Activated CD4-positive, alpha-beta T cell treated with anti-CD3 and anti-CD28 coated beads for 36 hours (primary cell): ENCODE data around the gene BCL2L2. TPM values are rescaled to one million over a fixed set of nuclear protein-coding genes. Genes with fewer than 3 reads are reported as not detected.
A peak's percentile ranks its signal among the peaks of the same experiment; 100 is the strongest.

Source experiments
- ATAC-seq: fragments of 200-7000 bp; cut with Tn5 transposase; one replicate; pipeline ENCODE4 v1.10.0; 2021; ENCODE audit warnings: mild to moderate bottlenecking, moderate library complexity
- CTCF ChIA-PET: fragments of 350-600 bp; sonication (Branson Sonifier 250); formaldehyde crosslinking; loops from one replicate; lab custom pipeline; 2021; ENCODE audit warnings: antibody characterized with exemption; lab: Charles Lee
- POLR2A ChIA-PET: fragments of 350-600 bp; sonication (Branson Sonifier 250); formaldehyde crosslinking; loops from one replicate; lab custom pipeline; 2021; ENCODE audit warnings: antibody characterized with exemption, inconsistent platforms; lab: Charles Lee
- DNase-seq: peaks from one replicate; pipeline ENCODE4 v3.0.0-alpha.2; 2020
- H3K27ac Mint-ChIP-seq: one replicate; pipeline ENCODE4 v1.8.0; 2021; ENCODE audit warnings: mixed read lengths
- H3K27me3 Mint-ChIP-seq: one replicate; pipeline ENCODE4 v1.8.0; 2021; ENCODE audit warnings: mixed read lengths
- H3K36me3 Mint-ChIP-seq: one replicate; pipeline ENCODE4 v1.8.0; 2021; ENCODE audit warnings: low read depth, mixed read lengths
- H3K4me1 Mint-ChIP-seq: one replicate; pipeline ENCODE4 v1.8.0; 2021; ENCODE audit warnings: mixed read lengths
- H3K4me3 Mint-ChIP-seq: one replicate; pipeline ENCODE4 v1.8.0; 2021; ENCODE audit warnings: mild to moderate bottlenecking, moderate library complexity, mixed read lengths
- H3K9me3 Mint-ChIP-seq: one replicate; pipeline ENCODE4 v1.8.0; 2021; ENCODE audit warnings: low read depth, mixed read lengths
- intact Hi-C, 2 experiments: fragments of 100-400 bp; cut with DNase I in 1 of 2; cut with micrococcal nuclease in 1 of 2; formaldehyde crosslinking; loops; one replicate each; pipeline versions ENCODE4 v1.14.2 to v1.15.1; 2022 to 2024; cut with DNase I, micrococcal nuclease
- total RNA-seq, 2 experiments: library from RNA; stranded (reverse); gene quantifications; one replicate each; pipeline ENCODE4 v1.2.3, GENCODE V29; 2021

The BCL2L2 gene
- total RNA-seq, 2 experiments from 2014 or later: 0.73 to 1.2 TPM

DNA sequence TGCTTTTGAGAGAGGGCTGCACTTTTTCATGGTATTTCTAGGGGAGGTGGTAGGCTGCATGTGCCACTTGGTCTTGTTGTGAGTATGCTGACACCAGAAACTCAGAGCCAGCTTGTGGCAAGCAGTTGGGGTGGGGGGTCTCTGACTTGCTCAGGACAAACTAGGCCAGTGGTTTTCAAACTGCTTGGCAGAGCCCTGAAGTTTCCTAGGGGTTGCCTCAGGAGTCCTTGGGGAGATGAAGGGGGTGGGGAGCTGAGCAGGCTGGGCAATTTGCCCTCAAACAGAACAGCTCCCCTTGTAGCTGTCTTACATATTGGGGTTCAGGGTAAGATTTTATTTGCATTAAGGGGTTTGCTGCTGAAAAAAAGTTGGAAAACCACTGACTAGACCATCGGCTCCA is 3.9 kb downstream of the BCL2L2 start:
- no peaks in the 10 kb centered on the region for H3K9me3 Mint-ChIP-seq
- no peaks in the 10 kb centered on the region for H3K4me1 Mint-ChIP-seq
- POLR2A ChIA-PET: interaction anchor here (0.7 kb wide), 1 partner anchor 17 kb away, joined by 3 read pairs; no protein-coding TSS in a partner anchor
- CTCF ChIA-PET: interaction anchor here (0.6 to 1.3 kb wide), 2 partner anchors 9 to 18 kb away, joined by 3 to 5 read pairs; no protein-coding TSS in a partner anchor
- H3K27ac Mint-ChIP-seq: no peak overlapping the region
- peaks cover 16% of the 10 kb centered on the region for H3K27me3 Mint-ChIP-seq
- DNase-seq (no peak), ATAC-seq (no peak)
- no peak overlapping the region for H3K4me3 Mint-ChIP-seq
- no peaks in the 10 kb centered on the region for H3K36me3 Mint-ChIP-seq
- intact Hi-C loops: no loop called here

DNA sequence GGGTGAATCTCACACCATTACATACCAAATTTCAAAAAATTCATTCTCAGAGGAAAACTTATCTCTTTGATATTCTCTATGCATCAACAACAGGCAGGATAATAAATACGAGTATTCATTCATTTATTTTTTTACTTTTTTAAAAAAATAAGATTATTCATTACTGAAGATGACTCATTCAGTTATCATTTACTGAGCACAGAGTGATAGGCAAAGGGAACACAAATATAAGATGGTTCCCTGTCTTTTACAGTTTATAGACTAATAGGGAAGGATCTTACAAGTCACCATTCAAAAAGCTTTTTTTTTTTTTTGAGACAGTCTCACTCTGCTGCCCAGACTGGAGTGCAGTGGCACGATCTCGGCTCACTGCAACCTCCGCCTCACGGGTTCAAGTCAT is 9.7 kb downstream of the BCL2L2 start:
- ATAC-seq: no peak
- H3K4me3 Mint-ChIP-seq: no peak overlapping the region
- peaks cover 10% of the 10 kb centered on the region for H3K4me1 Mint-ChIP-seq
- no peaks in the 10 kb centered on the region for H3K27me3 Mint-ChIP-seq
- H3K27ac Mint-ChIP-seq: no peak overlapping the region
- no peak for DNase-seq
- peaks cover 2% of the 10 kb centered on the region for H3K36me3 Mint-ChIP-seq
- ChIA-PET POLR2A (no interaction called here), CTCF (interaction anchor here (1.5 to 11.6 kb wide), 2 partner anchors 16 to 63 kb away, joined by 4 to 173 read pairs; partner anchors contain the start of gene PPP1R3E)
- intact Hi-C loops: no loop called here
- no peaks in the 10 kb centered on the region for H3K9me3 Mint-ChIP-seq

DNA sequence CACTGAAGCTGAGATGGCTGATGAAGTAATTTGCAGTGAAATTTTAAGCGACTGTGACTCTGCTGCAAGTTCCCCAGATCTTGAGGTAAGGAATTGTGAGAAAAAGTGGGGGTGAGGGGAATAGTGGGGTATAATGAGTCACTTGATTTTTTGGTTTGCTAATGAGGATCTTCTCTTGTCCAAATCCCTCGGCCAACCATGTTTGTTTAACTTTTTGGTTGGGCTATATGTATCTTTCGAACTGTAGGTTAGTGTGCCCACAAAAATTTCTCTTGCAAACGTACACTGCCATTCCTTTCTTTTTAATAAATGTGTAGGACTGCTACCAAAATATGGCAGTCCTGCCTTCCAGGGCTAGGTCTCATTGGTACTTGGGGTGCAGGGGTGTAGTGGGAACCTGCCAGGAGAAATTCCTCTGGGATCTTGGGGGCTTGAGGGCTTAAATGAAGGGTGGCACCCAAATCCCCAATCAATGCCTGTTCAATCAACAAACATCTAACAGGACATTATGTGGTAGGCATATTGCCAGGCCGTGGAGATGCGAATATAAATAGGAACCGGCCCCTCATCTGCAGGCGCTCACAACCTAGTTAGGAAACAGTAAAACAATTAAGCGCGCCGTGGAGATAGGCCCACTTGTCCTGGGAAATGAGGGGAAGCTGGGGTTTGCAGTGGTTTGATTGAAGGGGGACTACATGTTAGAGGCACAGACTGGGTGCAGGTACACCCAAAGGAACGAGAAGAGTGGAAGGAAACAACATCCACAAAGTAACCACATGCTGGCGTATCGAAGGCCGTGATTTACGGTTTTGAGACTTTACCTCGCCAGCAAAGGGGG is 13.3 kb downstream of the BCL2L2 start:
- Mint-ChIP-seq H3K9me3 (no peaks in the 10 kb centered on the region), H3K4me3 (peak overlapping the region; percentile 93), H3K36me3 (peaks cover 30% of the 10 kb centered on the region), H3K27ac (peak overlapping the region; percentile 95), H3K27me3 (no peaks in the 10 kb centered on the region), H3K4me1 (peaks cover 25% of the 10 kb centered on the region)
- ChIA-PET POLR2A (interaction anchor here (0.5 to 4.7 kb wide), 5 partner anchors 17 to 234 kb away, joined by 3 to 93 read pairs (median 14); partner anchors contain the start of genes ACIN1, C14orf119, HOMEZ and PPP1R3E), CTCF (interaction anchor here (0.5 to 11.6 kb wide), 10 partner anchors 9 to 391 kb away, joined by 3 to 173 read pairs (median 4); partner anchors contain the start of genes ACIN1, C14orf119, HOMEZ and PPP1R3E)
- DNase-seq: no peak
- intact Hi-C loops: loop anchor here in 1 of 2 experiments (5.0 kb wide), 2 partner anchors 237 to 1122 kb away; partner anchors contain the start of genes SDR39U1 and THTPA
- no peak for ATAC-seq

DNA sequence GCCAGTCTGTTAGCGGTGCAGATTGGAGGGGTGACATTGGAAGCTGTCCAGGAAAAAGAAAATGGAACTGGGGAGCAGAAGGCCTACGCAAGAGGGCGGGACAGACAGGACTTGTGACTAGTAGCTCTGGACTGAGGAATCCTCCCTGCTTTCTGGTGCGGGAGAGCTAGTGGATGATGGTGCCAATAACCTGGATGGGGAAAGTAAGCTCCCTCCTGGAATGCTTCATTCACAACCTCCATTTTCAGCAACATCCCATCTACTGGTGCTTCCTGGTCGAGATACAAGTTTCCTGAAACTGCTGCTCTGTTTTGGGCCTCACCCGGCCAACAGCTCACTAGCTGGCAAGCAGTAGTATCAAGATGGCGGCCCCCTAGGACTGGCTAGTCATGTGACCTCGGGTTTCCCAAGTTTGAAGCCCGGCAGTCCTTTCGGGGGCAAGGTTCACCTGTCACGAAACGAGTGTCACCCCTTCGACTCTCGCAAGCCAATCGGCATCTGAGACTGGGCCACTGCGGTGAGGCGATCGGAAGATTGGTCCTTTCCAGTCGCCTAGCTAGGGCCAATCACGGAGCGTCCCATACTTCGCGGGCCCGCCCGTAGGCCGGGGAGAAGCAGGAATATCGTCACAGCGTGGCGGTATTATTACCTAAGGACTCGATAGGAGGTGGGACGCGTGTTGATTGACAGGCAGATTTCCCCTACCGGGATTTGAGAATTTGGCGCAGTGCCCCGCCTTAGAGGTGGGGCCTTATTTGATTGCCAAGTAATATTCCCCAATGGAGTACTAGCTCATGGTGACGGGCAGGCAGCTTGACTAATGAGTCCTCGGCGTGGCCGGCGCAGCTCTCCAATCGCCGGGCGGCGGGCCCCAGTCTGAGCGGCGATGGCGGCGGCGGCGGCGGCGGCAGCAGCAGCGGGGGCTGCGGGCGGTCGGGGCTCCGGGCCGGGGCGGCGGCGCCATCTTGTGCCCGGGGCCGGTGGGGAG is 14.2 kb downstream of the BCL2L2 start, which contains the start of gene PABPN1:
PABPN1 (plus strand) TSS at position 874 of the 988 bp plus-strand sequence; CDS start at position 887, 13 bp downstream.
- DNase-seq (peak; percentile 98), ATAC-seq (peak; percentile 91)
- Mint-ChIP-seq H3K9me3 (no peaks in the 10 kb centered on the region), H3K36me3 (peaks cover 32% of the 10 kb centered on the region), H3K4me3 (peak within 1 kb of the TSS; percentile 93), H3K4me1 (peaks cover 25% of the 10 kb centered on the region), H3K27ac (peak within 1 kb of the TSS; percentile 95), H3K27me3 (no peaks in the 10 kb centered on the region)
- ChIA-PET CTCF (interaction anchor here (0.5 to 11.6 kb wide), 20 partner anchors 12 to 825 kb away, joined by 3 to 173 read pairs (median 4); partner anchors contain the start of genes ACIN1, AP1G2, C14orf119 and HOMEZ), POLR2A (interaction anchor here (0.5 to 4.7 kb wide), 11 partner anchors 18 to 826 kb away, joined by 3 to 93 read pairs (median 4); partner anchors contain the start of genes ACIN1, C14orf119, HOMEZ and NGDN)
- intact Hi-C loops: loop anchor here (1.0 to 5.0 kb wide), 15 partner anchors 20 to 1937 kb away; partner anchors contain the start of genes NGDN (in 2 of the 2), THTPA (in 2 of the 2), ACIN1 (in 1 of the 2) and AP1G2 (in 1 of the 2)

DNA sequence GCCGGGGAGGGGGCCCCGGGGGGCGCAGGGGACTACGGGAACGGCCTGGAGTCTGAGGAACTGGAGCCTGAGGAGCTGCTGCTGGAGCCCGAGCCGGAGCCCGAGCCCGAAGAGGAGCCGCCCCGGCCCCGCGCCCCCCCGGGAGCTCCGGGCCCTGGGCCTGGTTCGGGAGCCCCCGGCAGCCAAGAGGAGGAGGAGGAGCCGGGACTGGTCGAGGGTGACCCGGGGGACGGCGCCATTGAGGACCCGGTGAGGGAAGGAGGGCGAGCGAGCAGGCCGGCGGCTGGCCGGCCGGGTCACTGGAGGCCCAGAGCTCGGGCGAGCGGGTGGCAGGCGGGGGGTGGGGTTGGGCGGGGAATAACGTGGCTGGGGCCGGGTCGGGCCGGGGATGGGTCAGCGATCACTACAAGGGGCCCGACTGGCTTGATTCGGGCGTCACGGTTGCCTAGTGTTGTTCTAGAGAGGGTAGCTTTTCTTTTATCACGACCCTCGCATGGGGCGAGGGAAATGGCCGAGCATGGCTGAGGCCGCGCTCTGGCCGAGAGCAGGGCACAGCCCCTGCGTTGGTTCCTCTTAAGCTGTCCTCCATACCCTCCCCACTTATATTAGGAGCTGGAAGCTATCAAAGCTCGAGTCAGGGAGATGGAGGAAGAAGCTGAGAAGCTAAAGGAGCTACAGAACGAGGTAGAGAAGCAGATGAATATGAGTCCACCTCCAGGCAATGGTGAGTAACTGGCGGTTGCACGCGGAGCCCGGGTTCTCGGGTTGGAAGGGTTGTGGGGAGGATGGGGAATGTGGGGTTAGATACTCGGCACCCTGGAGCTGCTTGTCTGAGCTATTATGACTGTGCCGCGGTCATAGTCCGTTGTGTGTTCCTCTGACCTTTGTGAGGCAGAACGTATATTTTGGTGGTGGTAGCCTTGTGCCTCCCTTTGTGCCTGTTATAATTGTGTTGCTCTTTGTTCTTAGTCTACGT is 15.2 kb downstream of the BCL2L2 start:
- H3K36me3 Mint-ChIP-seq: peaks cover 34% of the 10 kb centered on the region

DNA sequence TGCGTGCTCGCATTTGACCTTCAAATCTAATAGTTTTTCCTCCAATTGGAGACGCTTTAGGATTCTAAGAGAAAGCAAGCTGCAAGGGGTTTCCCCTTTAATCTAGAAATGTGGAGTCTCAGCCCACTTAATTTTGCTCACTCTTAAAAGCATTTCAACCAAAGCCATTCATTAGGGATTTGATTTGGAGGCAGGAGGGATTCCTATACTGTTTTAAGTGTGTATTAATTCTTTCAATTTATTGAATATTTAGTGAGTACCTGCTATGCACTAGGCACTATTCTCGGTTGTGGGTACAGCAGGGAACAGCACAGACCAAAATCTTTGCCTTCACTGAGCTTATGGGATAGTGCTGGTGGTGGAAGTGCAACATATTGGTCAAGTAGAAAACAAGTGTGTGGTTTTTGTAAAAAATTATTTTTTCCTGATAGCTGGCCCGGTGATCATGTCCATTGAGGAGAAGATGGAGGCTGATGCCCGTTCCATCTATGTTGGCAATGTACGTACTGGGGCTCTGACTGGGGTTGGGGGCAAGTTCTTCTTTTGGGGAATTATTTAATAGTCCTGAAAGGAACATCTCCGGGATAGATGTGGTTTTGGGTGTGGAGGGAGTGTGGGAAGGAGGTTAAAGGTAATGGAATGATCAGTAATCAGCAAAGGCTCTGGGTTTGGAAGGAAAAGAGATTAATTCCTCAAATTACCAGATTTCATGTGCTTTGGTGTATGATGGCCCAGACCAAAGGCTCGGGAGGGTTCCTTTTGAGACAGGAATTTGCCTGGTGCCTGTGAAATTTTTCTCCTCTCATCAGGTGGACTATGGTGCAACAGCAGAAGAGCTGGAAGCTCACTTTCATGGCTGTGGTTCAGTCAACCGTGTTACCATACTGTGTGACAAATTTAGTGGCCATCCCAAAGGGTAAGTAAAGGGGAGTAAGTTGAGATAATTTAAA is 16.2 kb downstream of the BCL2L2 start:
- CTCF ChIA-PET: interaction anchor here (0.8 to 11.6 kb wide), 15 partner anchors 9 to 254 kb away, joined by 3 to 173 read pairs (median 5); partner anchors contain the start of genes HOMEZ and PPP1R3E
- POLR2A ChIA-PET: interaction anchor here (0.6 to 4.7 kb wide), 7 partner anchors 20 to 588 kb away, joined by 3 to 93 read pairs (median 6); partner anchors contain the start of genes ACIN1, C14orf119, HOMEZ and PPP1R3E
- peaks cover 25% of the 10 kb centered on the region for H3K4me1 Mint-ChIP-seq

More for the DNA sequence above, 15.2 kb downstream of the BCL2L2 start:
- CTCF ChIA-PET: interaction anchor here (0.7 to 11.6 kb wide), 21 partner anchors 10 to 253 kb away, joined by 3 to 173 read pairs (median 4); partner anchors contain the start of genes AP1G2, HOMEZ, NGDN and PPP1R3E
- peak; percentile 7 for ATAC-seq
- Mint-ChIP-seq H3K9me3 (no peaks in the 10 kb centered on the region), H3K27me3 (no peaks in the 10 kb centered on the region), H3K4me1 (peaks cover 25% of the 10 kb centered on the region), H3K4me3 (peak overlapping the region; percentile 93), H3K27ac (peak overlapping the region; percentile 94)
- POLR2A ChIA-PET: interaction anchor here (0.6 to 4.7 kb wide), 13 partner anchors 19 to 825 kb away, joined by 3 to 93 read pairs (median 4); partner anchors contain the start of genes ACIN1, C14orf119, HOMEZ and NGDN
- intact Hi-C loops: loop anchor here (1.0 to 5.0 kb wide), 16 partner anchors 21 to 1938 kb away; partner anchors contain the start of genes HOMEZ (in 2 of the 2), NGDN (in 2 of the 2), THTPA (in 2 of the 2) and ACIN1 (in 1 of the 2)
- DNase-seq: peak; percentile 82

DNA sequence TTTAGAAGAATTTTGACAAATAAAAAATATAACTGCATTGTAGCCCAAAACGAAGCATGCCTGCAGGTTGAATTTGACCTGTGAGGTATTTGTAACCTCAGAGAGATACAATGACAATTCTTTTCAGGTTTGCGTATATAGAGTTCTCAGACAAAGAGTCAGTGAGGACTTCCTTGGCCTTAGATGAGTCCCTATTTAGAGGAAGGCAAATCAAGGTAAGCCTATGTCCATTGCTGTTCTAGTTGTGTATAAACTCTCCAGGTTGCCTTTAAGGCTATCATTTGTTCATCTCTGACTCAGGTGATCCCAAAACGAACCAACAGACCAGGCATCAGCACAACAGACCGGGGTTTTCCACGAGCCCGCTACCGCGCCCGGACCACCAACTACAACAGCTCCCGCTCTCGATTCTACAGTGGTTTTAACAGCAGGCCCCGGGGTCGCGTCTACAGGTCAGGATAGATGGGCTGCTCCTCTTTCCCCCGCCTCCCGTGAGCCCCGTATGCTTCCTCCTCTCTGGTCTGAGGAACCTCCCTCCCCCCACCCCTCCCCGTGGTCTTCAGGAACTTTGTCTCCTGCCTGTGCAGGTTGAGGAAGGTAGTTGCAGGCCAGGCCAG is 17.3 kb downstream of the BCL2L2 start:
- ChIA-PET POLR2A (interaction anchor here (4.7 kb wide), 1 partner anchor 21 kb away, joined by 93 read pairs; the partner anchor contains the start of gene PPP1R3E), CTCF (interaction anchor here (0.6 to 11.6 kb wide), 5 partner anchors 14 to 237 kb away, joined by 3 to 173 read pairs (median 14); partner anchors contain the start of gene PPP1R3E)
- H3K36me3 Mint-ChIP-seq: peaks cover 34% of the 10 kb centered on the region
- no peak overlapping the region for H3K4me3 Mint-ChIP-seq
- peak overlapping the region; percentile 9 for H3K27ac Mint-ChIP-seq
- intact Hi-C loops: loop anchor here (2.0 to 5.0 kb wide), 3 partner anchors 59 to 1118 kb away; partner anchors contain the start of genes SDR39U1 (in 1 of the 2) and THTPA (in 1 of the 2)
- H3K9me3 Mint-ChIP-seq: no peaks in the 10 kb centered on the region
- no peak for ATAC-seq
- no peak for DNase-seq
- no peaks in the 10 kb centered on the region for H3K27me3 Mint-ChIP-seq
- H3K4me1 Mint-ChIP-seq: peaks cover 25% of the 10 kb centered on the region

More for the DNA sequence above, 16.2 kb downstream of the BCL2L2 start:
- Mint-ChIP-seq H3K4me3 (peak overlapping the region; percentile 93), H3K27me3 (no peaks in the 10 kb centered on the region), H3K9me3 (no peaks in the 10 kb centered on the region), H3K27ac (peak overlapping the region; percentile 94), H3K36me3 (peaks cover 34% of the 10 kb centered on the region)
- intact Hi-C loops: loop anchor here (1.0 to 5.0 kb wide), 4 partner anchors 37 to 1119 kb away; partner anchors contain the start of genes HOMEZ (in 1 of the 2), SDR39U1 (in 1 of the 2) and THTPA (in 1 of the 2)
- DNase-seq (no peak), ATAC-seq (no peak)

DNA sequence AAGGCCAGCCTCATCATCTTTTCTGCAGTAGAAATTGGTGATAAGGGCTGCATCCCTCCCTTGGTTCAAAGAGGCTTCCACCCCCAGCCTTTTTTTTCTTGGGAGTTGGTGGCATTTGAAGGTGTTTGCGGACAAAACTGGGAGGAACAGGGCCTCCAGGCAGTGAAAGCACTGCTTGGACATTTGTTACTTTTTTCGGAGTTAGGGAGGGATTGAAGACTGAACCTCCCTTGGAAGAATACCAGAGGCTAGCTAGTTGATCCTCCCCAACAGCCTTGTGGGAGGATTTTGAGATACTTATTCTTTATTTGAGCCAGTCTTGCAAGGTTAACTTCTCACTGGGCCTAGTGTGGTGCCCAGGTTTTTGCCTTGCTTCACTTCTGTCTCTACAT is 17.8 kb downstream of the BCL2L2 start:
- Mint-ChIP-seq H3K4me1 (peaks cover 25% of the 10 kb centered on the region), H3K27me3 (no peaks in the 10 kb centered on the region), H3K4me3 (no peak overlapping the region), H3K36me3 (peaks cover 34% of the 10 kb centered on the region), H3K9me3 (no peaks in the 10 kb centered on the region), H3K27ac (no peak overlapping the region)
- DNase-seq (no peak), ATAC-seq (no peak)
- ChIA-PET CTCF (interaction anchor here (0.6 to 11.6 kb wide), 4 partner anchors 24 to 236 kb away, joined by 3 to 173 read pairs (median 14); partner anchors contain the start of gene PPP1R3E), POLR2A (no interaction called here)
- intact Hi-C loops: loop anchor here in 1 of 2 experiments (5.0 kb wide), 2 partner anchors 233 to 1118 kb away; partner anchors contain the start of genes SDR39U1 and THTPA
